H9 (cell line): ENCODE results near the gene TPCN2. TPM values are rescaled to one million over a fixed set of nuclear protein-coding genes. Genes with fewer than 3 reads are reported as not detected.

Experiments used
- DNase-seq: peaks from one replicate; pipeline ENCODE4 v3.0.0-alpha.2; 2017
- H2AFZ ChIP-seq: one replicate; pipeline ENCODE4 v1.6.1; 2013; ENCODE audit warnings: mild to moderate bottlenecking, low read length, control low read depth, moderate library complexity
- H2AK5ac ChIP-seq: 2 replicates; pipeline ENCODE4 v1.6.1; 2013; ENCODE audit warnings: low read length, control low read depth, mixed read lengths; ENCODE audit not compliant: insufficient read length
- H2BK120ac ChIP-seq: one replicate; pipeline ENCODE4 v1.6.1; 2013; ENCODE audit warnings: low read depth, mild to moderate bottlenecking, low read length, control low read depth, inconsistent platforms; ENCODE audit not compliant: poor library complexity, severe bottlenecking
- H2BK12ac ChIP-seq: 2 replicates; pipeline ENCODE4 v1.6.1; 2013; ENCODE audit warnings: low read length, control low read depth, mixed read lengths, low read depth; ENCODE audit not compliant: insufficient read length
- H2BK15ac ChIP-seq: 2 replicates; pipeline ENCODE4 v1.6.1; 2013; ENCODE audit warnings: low read depth, low read length, control low read depth
- H2BK20ac ChIP-seq: one replicate; pipeline ENCODE4 v1.6.1; 2013; ENCODE audit warnings: low read depth, mild to moderate bottlenecking, low read length, control low read depth, inconsistent platforms; ENCODE audit not compliant: poor library complexity, severe bottlenecking
- H2BK5ac ChIP-seq: 2 replicates; pipeline ENCODE4 v1.6.1; 2013; ENCODE audit warnings: low read length, control low read depth, mixed read lengths; ENCODE audit not compliant: insufficient read length
- H3K14ac ChIP-seq: 2 replicates; pipeline ENCODE4 v1.6.1; 2013; ENCODE audit warnings: low read length, control low read depth; ENCODE audit not compliant: insufficient read depth
- H3K18ac ChIP-seq: 2 replicates; pipeline ENCODE4 v1.6.1; 2013; ENCODE audit warnings: low read depth, mild to moderate bottlenecking, mixed read lengths, low read length, control low read depth; ENCODE audit not compliant: insufficient read length
- H3K23ac ChIP-seq: 2 replicates; pipeline ENCODE4 v1.6.1; 2013; ENCODE audit warnings: low read length, control low read depth, mixed read lengths, low read depth; ENCODE audit not compliant: insufficient read length
- H3K23me2 ChIP-seq: 2 replicates; pipeline ENCODE4 v1.6.1; 2013; ENCODE audit warnings: low read depth, mild to moderate bottlenecking, mixed read lengths, low read length, control low read depth; ENCODE audit not compliant: insufficient read length, poor library complexity, severe bottlenecking
- H3K27ac ChIP-seq: 2 replicates; pipeline ENCODE4 v1.5.1; 2013; ENCODE audit warnings: low read length, control low read depth, mixed read lengths, low read depth; ENCODE audit not compliant: insufficient read length
- H3K27me3 ChIP-seq: 2 replicates; pipeline ENCODE4 v1.6.1; 2013; ENCODE audit warnings: low read length, control low read depth, inconsistent platforms; ENCODE audit not compliant: insufficient read depth
- H3K4ac ChIP-seq: 2 replicates; pipeline ENCODE4 v1.6.1; 2013; ENCODE audit warnings: low read depth, mild to moderate bottlenecking, control low read depth, inconsistent platforms, low read length, moderate library complexity
- H3K4me1 ChIP-seq: 2 replicates; pipeline ENCODE4 v1.6.1; 2013; ENCODE audit warnings: low read length, control low read depth, inconsistent platforms; ENCODE audit not compliant: insufficient read depth
- H3K4me2 ChIP-seq: 2 replicates; pipeline ENCODE4 v1.6.1; 2013; ENCODE audit warnings: low read length, control low read depth, mixed read lengths; ENCODE audit not compliant: insufficient read length, insufficient read depth
- H3K56ac ChIP-seq: 2 replicates; pipeline ENCODE4 v1.6.1; 2013; ENCODE audit warnings: low read depth, mild to moderate bottlenecking, mixed read lengths, low read length, control low read depth; ENCODE audit not compliant: insufficient read length
- H3K79me1 ChIP-seq: 2 replicates; pipeline ENCODE4 v1.6.1; 2013; ENCODE audit warnings: low read depth, mild to moderate bottlenecking, moderate library complexity, low read length, control low read depth, inconsistent platforms; ENCODE audit not compliant: insufficient read depth, poor library complexity, severe bottlenecking
- H3K79me2 ChIP-seq: 2 replicates; pipeline ENCODE4 v1.6.1; 2013; ENCODE audit warnings: low read length, control low read depth, inconsistent platforms; ENCODE audit not compliant: insufficient read depth
- H3K9ac ChIP-seq: 2 replicates; pipeline ENCODE4 v1.6.1; 2013; ENCODE audit warnings: low read length, control low read depth, mixed read lengths; ENCODE audit not compliant: insufficient read length; ENCODE audit errors: extremely low read depth
- H3K9me3 ChIP-seq: one replicate; pipeline ENCODE4 v1.6.1; 2013; ENCODE audit warnings: low read depth, low read length, inconsistent platforms; ENCODE audit not compliant: control insufficient read depth
- H3T11ph ChIP-seq: one replicate; pipeline ENCODE4 v1.6.1; 2013; ENCODE audit warnings: mild to moderate bottlenecking, low read length, control low read depth, inconsistent platforms
- H4K20me1 ChIP-seq: one replicate; pipeline ENCODE4 v1.6.1; 2013; ENCODE audit not compliant: control insufficient read depth, insufficient read length, insufficient read depth
- H4K5ac ChIP-seq: 2 replicates; pipeline ENCODE4 v1.6.1; 2013; ENCODE audit warnings: low read depth, mild to moderate bottlenecking, mixed read lengths, low read length, control low read depth; ENCODE audit not compliant: insufficient read length
- H4K8ac ChIP-seq: replicated peaks from 2 replicates; pipeline ENCODE4 v1.6.1; 2013; ENCODE audit warnings: low read length, control low read depth, mixed read lengths, low read depth; ENCODE audit not compliant: insufficient read length
- H4K91ac ChIP-seq: 2 replicates; pipeline ENCODE4 v1.6.1; 2013; ENCODE audit warnings: low read depth, mild to moderate bottlenecking, moderate library complexity, mixed read lengths, low read length, control low read depth; ENCODE audit not compliant: insufficient read length
- H3K27ac Mint-ChIP-seq, 3 experiments: 2 replicates in 2 of 3; 3 replicates in 1 of 3; pipeline ENCODE4 v1.8.0; 2020 to 2021; ENCODE audit warnings: mixed read lengths in 3 of 3, mild to moderate bottlenecking in 1 of 3, moderate library complexity in 1 of 3
- H3K27me3 Mint-ChIP-seq: 2 replicates; pipeline ENCODE4 v1.8.0; 2021; ENCODE audit warnings: low read depth, mild to moderate bottlenecking, moderate library complexity, mixed read lengths
- H3K36me3 Mint-ChIP-seq, 3 experiments: 2 replicates in 2 of 3; 3 replicates in 1 of 3; pipeline ENCODE4 v1.8.0; 2020 to 2021; ENCODE audit warnings: low read depth in 3 of 3, mixed read lengths in 3 of 3; ENCODE audit not compliant: insufficient read depth in 1 of 3
- H3K4me1 Mint-ChIP-seq, 2 experiments: 2 replicates each; pipeline ENCODE4 v1.8.0; 2020; ENCODE audit warnings: mixed read lengths in 2 of 2
- H3K4me3 Mint-ChIP-seq, 2 experiments: 2 replicates in 1 of 2; 3 replicates in 1 of 2; pipeline ENCODE4 v1.8.0; 2020 to 2021; ENCODE audit warnings: mild to moderate bottlenecking in 2 of 2, mixed read lengths in 2 of 2, moderate library complexity in 1 of 2
- H3K9me3 Mint-ChIP-seq, 2 experiments: 2 replicates in 1 of 2; 3 replicates in 1 of 2; pipeline ENCODE4 v1.8.0; 2020; ENCODE audit warnings: mild to moderate bottlenecking in 2 of 2, mixed read lengths in 2 of 2, moderate library complexity in 1 of 2
- WGBS: extraction: QIAGEN DNeasy Blood & Tissue Kit; methylation state at CpG from one replicate; pipeline ENCODE4 v1.1.7; 2013; ENCODE audit warnings: missing lambda C conversion rate, low lambda C conversion rate, mixed read lengths; ENCODE audit not compliant: insufficient read length; ENCODE audit errors: extremely low coverage; 5-methylcytosine and 5-hydroxymethylcytosine counted together
- total RNA-seq: library from RNA; stranded (reverse); gene quantifications from 2 replicates; pipeline ENCODE4 v1.2.1, GENCODE V29; 2021
- TF ChIP-seq, protein P1 (sequence below): fragments of 200-600 bp; sonication (generic); conservative IDR thresholded peaks from 3 replicates; pipeline ENCODE4 v1.8.0; 2021; ENCODE audit warnings: antibody characterized with exemption, mild to moderate bottlenecking

The TPCN2 gene
- total RNA-seq, 1 experiment from 2014 or later = 16.8 TPM

DNA sequence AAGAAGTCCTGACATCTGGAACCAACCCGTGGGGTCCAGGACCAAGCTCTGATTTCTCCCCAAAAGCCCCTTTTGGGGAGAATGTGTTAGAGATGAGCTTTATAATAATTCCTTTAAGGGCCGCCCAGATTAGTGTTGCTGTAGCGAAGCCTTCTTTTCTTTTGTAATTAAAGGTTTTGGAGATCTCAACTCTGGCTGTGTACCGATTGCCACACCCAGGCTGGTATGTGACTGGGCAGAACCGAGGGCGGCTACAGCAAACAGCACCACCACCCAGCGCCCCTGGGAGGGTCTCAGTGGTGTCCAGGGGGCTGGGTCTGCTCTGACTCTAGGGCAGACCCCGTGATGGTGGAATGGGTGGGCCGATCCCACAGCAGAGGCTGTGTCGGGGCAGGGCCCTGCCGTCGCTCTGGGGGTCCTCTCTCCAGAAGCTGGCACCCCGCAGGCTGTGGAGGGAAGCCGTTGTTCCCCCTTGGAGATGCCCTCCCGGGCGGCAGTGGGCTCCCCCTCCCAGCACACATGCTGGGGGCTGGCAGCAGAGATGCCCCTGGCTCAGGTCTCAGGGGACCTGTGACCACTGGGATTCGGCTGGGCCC lies 31.0 kb downstream of the TPCN2 start:
- 0 out of 2 replicates have a peak, but pooled peaks cover 2% of the 10 kb centered on the region for H3K79me2 ChIP-seq
- no peaks in the 10 kb centered on the region for H3K9me3 Mint-ChIP-seq
- no peak overlapping the region for H2BK12ac ChIP-seq
- H2AK5ac ChIP-seq = no peak overlapping the region
- no peaks in the 10 kb centered on the region for H3K4me1 ChIP-seq
- H3K23ac ChIP-seq = no peak overlapping the region
- H3K14ac ChIP-seq = no peak overlapping the region; the same call in 1 of the 2 replicates
- H4K8ac ChIP-seq = no peak overlapping the region
- no peak overlapping the region for H3K4ac ChIP-seq
- WGBS = no CpG with 5 or more reads among the region's 17 CpGs
- no peaks in the 10 kb centered on the region for H3K9me3 ChIP-seq
- H2BK5ac ChIP-seq = no peak overlapping the region
- H3K9ac ChIP-seq = no peak overlapping the region
- H3K27me3 Mint-ChIP-seq = no peaks in the 10 kb centered on the region
- no peak overlapping the region for H2BK20ac ChIP-seq
- H3K27me3 ChIP-seq = no peaks in the 10 kb centered on the region
- H3K4me2 ChIP-seq = no peak overlapping the region
- peaks cover 3 to 34% (median 26%) of the 10 kb centered on the region in 3 experiments; a peak in 6 of 7 replicates for H3K36me3 Mint-ChIP-seq
- H3K56ac ChIP-seq = no peak overlapping the region
- no peak overlapping the region for H2BK15ac ChIP-seq
- no peak overlapping the region for H3K27ac Mint-ChIP-seq
- no peaks in the 10 kb centered on the region for H3K79me1 ChIP-seq
- no peak overlapping the region for H4K91ac ChIP-seq
- no peak overlapping the region for H4K5ac ChIP-seq
- H3K4me3 Mint-ChIP-seq = no peak overlapping the region
- H3K18ac ChIP-seq = no peak overlapping the region
- H3K27ac ChIP-seq = no peak overlapping the region
- H3T11ph ChIP-seq = no peak overlapping the region
- no peaks in the 10 kb centered on the region for H3K23me2 ChIP-seq
- H3K4me1 Mint-ChIP-seq = 0 out of 4 replicates have a peak, but pooled peaks cover 0 to 3% of the 10 kb centered on the region in 2 experiments
- DNase-seq = no peak
- no peaks in the 10 kb centered on the region for H4K20me1 ChIP-seq
- H2AFZ ChIP-seq = no peak overlapping the region
- no peak overlapping the region for H2BK120ac ChIP-seq
- TF ChIP-seq, protein P1, sequence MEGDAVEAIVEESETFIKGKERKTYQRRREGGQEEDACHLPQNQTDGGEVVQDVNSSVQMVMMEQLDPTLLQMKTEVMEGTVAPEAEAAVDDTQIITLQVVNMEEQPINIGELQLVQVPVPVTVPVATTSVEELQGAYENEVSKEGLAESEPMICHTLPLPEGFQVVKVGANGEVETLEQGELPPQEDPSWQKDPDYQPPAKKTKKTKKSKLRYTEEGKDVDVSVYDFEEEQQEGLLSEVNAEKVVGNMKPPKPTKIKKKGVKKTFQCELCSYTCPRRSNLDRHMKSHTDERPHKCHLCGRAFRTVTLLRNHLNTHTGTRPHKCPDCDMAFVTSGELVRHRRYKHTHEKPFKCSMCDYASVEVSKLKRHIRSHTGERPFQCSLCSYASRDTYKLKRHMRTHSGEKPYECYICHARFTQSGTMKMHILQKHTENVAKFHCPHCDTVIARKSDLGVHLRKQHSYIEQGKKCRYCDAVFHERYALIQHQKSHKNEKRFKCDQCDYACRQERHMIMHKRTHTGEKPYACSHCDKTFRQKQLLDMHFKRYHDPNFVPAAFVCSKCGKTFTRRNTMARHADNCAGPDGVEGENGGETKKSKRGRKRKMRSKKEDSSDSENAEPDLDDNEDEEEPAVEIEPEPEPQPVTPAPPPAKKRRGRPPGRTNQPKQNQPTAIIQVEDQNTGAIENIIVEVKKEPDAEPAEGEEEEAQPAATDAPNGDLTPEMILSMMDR = no peak
